Colon (tissue), 2 donors: ENCODE measurements around the gene PPIP5K1.
"Not testable (repeated sequence)": the region's sequence is repeated elsewhere in the genome, so short reads cannot be mapped to it uniquely, and the experiment has no call there.

Experiments used
- FAIRE-seq: peaks from 2 replicates; lab custom pipeline; 2012; peaks lifted over from hg19 to GRCh38; lab: Jason Lieb, UNC
- donor health status: control.
- donor health status: control.

The PPIP5K1 gene

GRCh38 chr15:43544266-43544665 lies 45.7 kb downstream of the PPIP5K1 start:
- FAIRE-seq: no peak

DNA sequence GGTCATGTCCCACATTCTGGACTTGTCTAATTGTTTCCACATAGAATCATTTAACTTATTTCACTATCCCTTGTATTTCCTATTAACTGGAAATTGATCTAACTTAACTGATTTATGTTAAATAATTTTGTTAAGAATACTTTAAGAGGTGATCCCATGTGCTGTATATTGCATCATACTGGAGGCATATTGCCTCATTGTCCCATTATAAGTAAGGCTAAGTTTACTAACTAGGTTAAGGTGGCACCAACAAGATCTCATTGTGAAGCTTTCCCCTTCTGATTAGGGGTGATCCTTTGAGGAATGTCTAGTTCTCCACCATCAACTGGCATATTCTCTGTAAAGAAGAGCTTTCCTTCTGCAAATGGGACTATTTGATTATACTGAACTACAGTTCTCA lies 48.2 kb downstream of the PPIP5K1 start:
- no peak for FAIRE-seq

DNA sequence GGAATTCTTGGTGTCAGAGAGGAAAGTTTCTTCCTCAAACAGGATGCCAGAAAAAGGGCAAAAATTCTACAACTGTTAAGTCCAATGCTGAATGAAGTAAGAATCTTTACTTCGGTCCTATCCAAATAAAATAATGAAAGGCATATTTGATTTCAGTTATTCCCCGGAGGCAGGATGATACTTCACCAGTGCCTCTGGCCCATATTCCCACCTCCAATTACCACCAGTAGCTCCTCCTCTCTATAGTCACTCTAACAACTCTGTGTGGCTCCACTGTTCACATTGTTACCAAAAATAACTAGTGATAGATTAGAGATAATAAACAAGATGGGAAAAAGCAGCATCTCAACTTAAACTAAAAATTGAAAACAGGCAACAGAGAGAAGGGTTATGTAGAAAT lies 51.9 kb downstream of the PPIP5K1 start:
- FAIRE-seq: no peak

GRCh38 chr15:43534897-43535296 lies 55.1 kb downstream of the PPIP5K1 start:
- no peak for FAIRE-seq

DNA sequence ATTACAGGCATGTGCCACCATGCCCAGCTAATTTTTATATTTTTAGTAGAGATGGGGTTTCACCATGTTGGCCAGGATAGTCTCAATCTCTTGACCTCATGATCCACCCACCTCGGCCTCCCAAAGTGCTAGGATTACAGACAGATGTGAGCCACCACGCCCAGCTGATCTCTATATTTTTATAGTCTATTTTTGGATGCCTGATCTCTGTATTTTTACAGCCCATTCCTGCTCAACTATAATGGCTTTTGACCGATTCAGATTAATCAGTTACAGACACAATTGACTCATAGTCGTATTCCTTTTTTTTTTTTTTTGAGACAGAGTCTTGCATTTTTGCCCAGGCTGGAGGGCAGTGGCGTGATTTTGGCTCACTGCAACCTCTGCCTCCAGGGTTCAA lies 57.2 kb downstream of the PPIP5K1 start:
- FAIRE-seq: not testable (repeated sequence)

DNA sequence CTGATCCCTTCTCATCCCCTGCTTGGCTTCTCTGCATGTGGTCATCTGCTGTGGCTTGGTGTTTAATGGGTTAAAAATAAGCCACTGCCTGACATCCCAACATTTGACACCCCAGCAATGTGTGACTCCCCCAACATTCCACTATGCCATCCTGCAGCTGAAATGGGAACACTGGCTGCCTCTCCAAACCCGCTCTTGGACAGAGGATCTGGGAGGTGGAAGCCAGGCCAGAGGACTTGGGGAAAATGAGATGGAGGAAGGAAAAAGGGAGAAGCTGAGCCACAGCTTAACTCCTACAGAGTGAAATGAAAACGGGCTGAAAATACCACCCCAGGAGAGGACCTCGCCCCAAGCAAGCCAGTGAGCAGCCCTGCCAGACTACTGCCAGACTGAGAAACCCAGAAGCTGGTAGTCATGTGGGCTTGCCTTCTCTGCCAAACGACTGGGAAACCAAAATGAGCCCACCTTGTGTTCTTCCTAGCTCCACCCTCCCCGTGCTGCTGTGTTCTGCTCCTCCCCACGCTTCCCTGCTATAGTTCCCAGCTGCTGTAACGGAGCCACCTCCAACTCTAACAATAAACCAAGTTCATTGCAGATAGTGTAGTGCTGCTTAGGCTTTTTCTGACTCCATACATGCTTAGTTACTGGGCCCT lies 58.9 kb downstream of the PPIP5K1 start:
- no peak for FAIRE-seq

DNA sequence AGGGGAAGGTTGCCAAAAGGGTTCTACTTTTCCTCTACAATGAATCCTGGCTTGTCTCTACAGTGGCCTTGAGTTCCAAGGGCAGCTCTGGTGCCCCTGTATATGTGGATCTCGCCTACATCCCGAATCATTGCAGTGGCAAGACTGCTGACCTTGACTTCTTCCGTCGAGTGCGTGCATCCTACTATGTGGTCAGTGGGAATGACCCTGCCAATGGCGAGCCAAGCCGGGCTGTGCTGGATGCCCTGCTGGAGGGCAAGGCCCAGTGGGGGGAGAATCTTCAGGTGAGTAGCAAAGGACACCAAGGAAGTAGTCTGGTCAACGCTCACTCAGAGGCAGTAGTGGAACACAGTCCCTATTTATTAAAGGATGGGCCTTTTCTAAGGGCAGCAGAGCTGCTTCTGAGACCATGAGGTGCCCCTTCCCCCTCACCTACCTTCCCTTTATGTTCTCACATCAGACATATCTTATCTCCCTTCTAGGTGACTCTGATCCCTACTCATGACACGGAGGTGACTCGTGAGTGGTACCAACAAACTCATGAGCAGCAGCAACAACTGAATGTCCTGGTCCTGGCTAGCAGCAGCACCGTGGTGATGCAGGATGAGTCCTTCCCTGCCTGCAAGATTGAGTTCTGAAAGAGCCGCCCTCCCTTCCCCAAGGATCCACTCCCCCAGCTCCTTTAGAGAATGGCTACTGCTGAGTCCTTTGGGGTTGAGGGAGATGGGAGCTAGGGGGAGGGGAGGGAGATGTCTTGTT lies 60.2 kb downstream of the PPIP5K1 start:
- no peak for FAIRE-seq

DNA sequence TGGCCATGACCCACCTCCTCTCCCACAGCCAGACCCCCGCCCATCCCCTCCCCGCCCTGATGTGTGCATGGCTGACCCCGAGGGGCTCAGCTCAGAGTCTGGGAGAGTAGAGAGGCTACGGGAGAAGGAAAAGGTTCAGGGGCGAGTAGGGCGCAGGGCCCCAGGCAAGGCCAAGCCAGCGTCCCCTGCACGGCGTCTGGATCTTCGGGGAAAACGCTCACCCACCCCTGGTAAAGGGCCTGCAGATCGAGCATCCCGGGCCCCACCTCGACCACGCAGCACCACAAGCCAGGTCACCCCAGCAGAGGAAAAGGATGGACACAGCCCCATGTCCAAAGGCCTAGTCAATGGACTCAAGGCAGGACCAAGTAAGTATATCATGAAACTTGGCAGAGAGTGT lies 60.9 kb downstream of the PPIP5K1 start:
- FAIRE-seq: no peak

DNA sequence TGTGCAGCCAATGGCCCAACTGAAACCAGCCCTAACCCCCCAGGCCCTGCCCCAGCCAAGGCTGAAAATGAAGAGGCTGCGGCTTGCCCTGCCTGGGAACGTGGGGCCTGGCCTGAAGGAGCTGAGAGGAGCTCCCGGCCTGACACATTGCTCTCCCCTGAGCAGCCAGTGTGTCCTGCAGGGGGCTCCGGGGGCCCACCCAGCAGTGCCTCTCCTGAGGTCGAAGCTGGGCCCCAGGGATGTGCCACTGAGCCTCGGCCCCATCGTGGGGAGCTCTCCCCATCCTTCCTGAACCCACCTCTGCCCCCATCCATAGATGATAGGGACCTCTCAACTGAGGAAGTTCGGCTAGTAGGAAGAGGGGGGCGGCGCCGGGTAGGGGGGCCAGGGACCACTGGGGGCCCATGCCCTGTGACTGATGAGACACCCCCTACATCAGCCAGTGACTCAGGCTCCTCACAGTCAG lies 61.4 kb downstream of the PPIP5K1 start:
- no peak for FAIRE-seq

DNA sequence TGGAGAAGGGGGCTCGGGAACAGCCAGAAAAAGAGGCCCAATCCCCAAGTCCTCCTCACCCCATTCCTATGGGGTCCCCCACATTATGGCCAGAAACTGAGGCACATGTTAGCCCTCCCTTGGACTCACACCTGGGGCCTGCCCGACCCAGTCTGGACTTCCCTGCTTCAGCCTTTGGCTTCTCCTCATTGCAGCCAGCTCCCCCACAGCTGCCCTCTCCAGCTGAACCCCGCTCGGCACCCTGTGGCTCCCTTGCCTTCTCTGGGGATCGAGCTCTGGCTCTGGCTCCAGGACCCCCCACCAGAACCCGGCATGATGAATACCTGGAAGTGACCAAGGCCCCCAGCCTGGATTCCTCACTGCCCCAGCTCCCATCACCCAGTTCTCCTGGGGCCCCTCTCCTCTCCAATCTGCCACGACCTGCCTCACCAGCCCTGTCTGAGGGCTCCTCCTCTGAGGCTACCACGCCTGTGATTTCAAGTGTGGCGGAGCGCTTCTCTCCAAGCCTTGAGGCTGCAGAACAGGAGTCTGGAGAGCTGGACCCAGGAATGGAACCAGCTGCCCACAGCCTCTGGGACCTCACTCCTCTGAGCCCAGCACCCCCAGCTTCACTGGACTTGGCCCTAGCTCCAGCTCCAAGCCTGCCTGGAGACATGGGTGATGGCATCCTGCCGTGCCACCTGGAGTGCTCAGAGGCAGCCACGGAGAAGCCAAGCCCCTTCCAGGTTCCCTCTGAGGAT lies 62.0 kb downstream of the PPIP5K1 start:
- FAIRE-seq: no peak

GRCh38 chr15:43527016-43527801 lies 62.8 kb downstream of the PPIP5K1 start:
- no peak for FAIRE-seq

DNA sequence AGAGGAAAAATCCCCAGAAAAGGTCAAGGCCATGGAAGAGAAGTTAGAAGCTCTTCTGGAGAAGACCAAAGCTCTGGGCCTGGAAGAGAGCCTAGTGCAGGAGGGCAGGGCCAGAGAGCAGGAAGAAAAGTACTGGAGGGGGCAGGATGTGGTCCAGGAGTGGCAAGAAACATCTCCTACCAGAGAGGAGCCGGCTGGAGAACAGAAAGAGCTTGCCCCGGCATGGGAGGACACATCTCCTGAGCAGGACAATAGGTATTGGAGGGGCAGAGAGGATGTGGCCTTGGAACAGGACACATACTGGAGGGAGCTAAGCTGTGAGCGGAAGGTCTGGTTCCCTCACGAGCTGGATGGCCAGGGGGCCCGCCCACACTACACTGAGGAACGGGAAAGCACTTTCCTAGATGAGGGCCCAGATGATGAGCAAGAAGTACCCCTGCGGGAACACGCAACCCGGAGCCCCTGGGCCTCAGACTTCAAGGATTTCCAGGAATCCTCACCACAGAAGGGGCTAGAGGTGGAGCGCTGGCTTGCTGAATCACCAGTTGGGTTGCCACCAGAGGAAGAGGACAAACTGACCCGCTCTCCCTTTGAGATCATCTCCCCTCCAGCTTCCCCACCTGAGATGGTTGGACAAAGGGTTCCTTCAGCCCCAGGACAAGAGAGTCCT lies 63.6 kb downstream of the PPIP5K1 start:
- no peak for FAIRE-seq

DNA sequence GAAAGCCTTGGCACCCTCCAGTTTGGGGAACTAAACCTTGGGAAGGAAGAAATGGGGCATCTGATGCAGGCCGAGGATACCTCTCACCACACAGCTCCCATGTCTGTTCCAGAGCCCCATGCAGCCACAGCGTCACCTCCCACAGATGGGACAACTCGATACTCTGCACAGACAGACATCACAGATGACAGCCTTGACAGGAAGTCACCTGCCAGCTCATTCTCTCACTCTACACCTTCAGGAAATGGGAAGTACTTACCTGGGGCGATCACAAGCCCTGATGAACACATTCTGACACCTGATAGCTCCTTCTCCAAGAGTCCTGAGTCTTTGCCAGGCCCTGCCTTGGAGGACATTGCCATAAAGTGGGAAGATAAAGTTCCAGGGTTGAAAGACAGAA lies 64.9 kb downstream of the PPIP5K1 start:
- no peak for FAIRE-seq

GRCh38 chr15:43524254-43524845 lies 65.7 kb downstream of the PPIP5K1 start:
- FAIRE-seq: no peak

- FAIRE-seq: no peak
Observed at GRCh38 chr15:43523646-43524045, 66.4 kb downstream of the PPIP5K1 start.

- no peak for FAIRE-seq
Observed at GRCh38 chr15:43522247-43522646, 67.8 kb downstream of the PPIP5K1 start.

DNA sequence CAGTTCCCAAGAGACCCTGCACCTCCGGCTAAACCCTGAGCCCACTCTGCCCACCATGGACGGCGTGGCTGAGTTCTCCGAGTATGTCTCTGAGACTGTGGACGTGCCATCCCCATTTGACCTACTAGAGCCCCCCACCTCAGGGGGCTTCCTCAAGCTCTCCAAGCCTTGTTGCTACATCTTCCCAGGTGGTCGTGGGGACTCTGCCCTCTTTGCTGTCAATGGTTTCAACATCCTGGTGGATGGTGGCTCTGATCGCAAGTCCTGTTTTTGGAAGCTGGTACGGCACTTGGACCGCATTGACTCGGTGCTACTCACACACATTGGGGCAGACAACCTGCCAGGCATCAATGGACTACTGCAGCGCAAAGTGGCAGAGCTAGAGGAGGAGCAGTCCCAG lies 68.6 kb downstream of the PPIP5K1 start:
- FAIRE-seq: no peak

DNA sequence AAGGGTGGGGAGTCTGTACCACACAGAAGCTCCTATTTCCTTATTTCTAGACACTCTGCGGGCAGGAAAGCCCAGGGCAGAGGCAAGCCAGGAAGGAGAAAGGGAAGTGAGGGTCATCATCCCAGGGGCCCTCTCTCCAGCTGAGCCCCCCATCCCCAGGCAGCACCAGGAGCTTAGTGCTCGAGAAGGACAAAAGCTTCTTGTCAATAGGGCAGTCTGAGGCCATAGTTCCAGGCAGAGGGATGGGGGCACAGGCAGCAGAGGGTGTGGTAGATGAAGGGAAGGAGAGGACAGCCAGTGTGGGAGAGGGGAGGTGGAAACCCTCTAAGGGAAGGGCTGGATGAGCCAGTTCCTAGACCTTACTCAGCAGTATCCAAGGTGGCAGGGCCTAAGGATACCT lies 69.9 kb downstream of the PPIP5K1 start:
- no peak for FAIRE-seq

- FAIRE-seq: no peak
Observed at GRCh38 chr15:43519196-43519595, 70.8 kb downstream of the PPIP5K1 start.

- FAIRE-seq: no peak
Observed at GRCh38 chr15:43518197-43518761, 71.7 kb downstream of the PPIP5K1 start.
